Kidney (tissue), 14 donors: ENCODE measurements around the gene SLC6A3. TPM values are rescaled to one million over a fixed set of nuclear protein-coding genes. Genes with fewer than 3 reads are reported as not detected.

ENCODE experiments used
- DNase-seq, 5 donors: peaks; one replicate each; pipeline ENCODE4 v3.0.0-alpha.2; 2013 to 2020
- FAIRE-seq: peaks from 2 replicates; lab custom pipeline; 2012; peaks lifted over from hg19 to GRCh38; lab: Jason Lieb, UNC
- H3K27ac ChIP-seq, 2 donors: one replicate each; pipeline ENCODE4 v1.7.0; 2013; ENCODE audit warnings: low read depth in 2 of 2, low read length in 2 of 2, inconsistent platforms in 1 of 2
- H3K27me3 ChIP-seq: one replicate; pipeline ENCODE4 v1.7.1; 2013; ENCODE audit warnings: low read length, inconsistent platforms; ENCODE audit not compliant: control insufficient read depth, insufficient read depth
- H3K36me3 ChIP-seq, 3 donors: one replicate each; pipeline versions ENCODE4 v1.7.0 to v1.7.1; 2013; ENCODE audit warnings: low read length in 3 of 3, control low read depth in 1 of 3, inconsistent platforms in 1 of 3; ENCODE audit not compliant: insufficient read depth in 3 of 3, control insufficient read depth in 2 of 3
- H3K4me1 ChIP-seq, 3 donors: one replicate each; pipeline versions ENCODE4 v1.7.0 to v1.7.1; 2013; ENCODE audit warnings: low read length in 3 of 3, inconsistent platforms in 1 of 3, low read depth in 1 of 3; ENCODE audit not compliant: control insufficient read depth in 2 of 3, insufficient read depth in 2 of 3
- H3K4me3 ChIP-seq, 3 donors: one replicate each; pipeline versions ENCODE4 v1.7.0 to v1.8.1; 2013; ENCODE audit warnings: low read length in 3 of 3, control low read depth in 1 of 3, inconsistent platforms in 1 of 3
- H3K9ac ChIP-seq, 3 donors: one replicate each; pipeline versions ENCODE4 v1.7.0 to v1.7.1; 2013; ENCODE audit warnings: low read length in 3 of 3, control low read depth in 1 of 3, inconsistent platforms in 1 of 3
- H3K9me3 ChIP-seq, 3 donors: one replicate each; pipeline versions ENCODE4 v1.7.0 to v1.7.1; 2013; ENCODE audit warnings: low read length in 3 of 3, control low read depth in 1 of 3, inconsistent platforms in 1 of 3; ENCODE audit not compliant: control insufficient read depth in 2 of 3, insufficient read depth in 1 of 3
- intact Hi-C: fragments of 100-400 bp; cut with DNase I; formaldehyde crosslinking; loops from one replicate; pipeline ENCODE4 v1.11.1; 2022
- polyA plus RNA-seq: library from polyadenylated mRNA; stranded (reverse); fragments of 350-450 nt; fragmentation: Illumina TruSeq; extraction: RNeasy Lipid Tissue Mini Kit (QIAGEN cat#74804); gene quantifications from one replicate; pipeline ENCODE4 v1.2.3, GENCODE V29; 2014; ENCODE audit warnings: low read depth, low replicate concordance; ENCODE audit not compliant: insufficient read depth
- total RNA-seq: library from RNA; stranded (reverse); fragmentation: NEBNext Ultra II Directional; extraction: Animal tissue kit (Norgen Biotek cat#: 25700); gene quantifications from one replicate; pipeline ENCODE4 v1.2.1, GENCODE V29; 2021
- TF ChIP-seq, protein P1 (sequence below): IDR thresholded peaks from 3 replicates; pipeline ENCODE4 v1.5.1; 2012; ENCODE audit warnings: mild to moderate bottlenecking, moderate library complexity, borderline replicate concordance; ENCODE audit not compliant: insufficient read depth; ENCODE audit errors: extremely low read depth
- donor health status: control.
- donor health status: control.
- donor health status: control.
- donor health status: control.
- donor health status: control.
- donor health status: DM: yes; HTN: yes; CAD: no.
- donor health status: Normal renal cell carcinoma (clear cell type).

SLC6A3 gene
- total and polyA plus RNA-seq, 2 donors from 2014 or later, result 0.09 to 0.54 TPM

DNA sequence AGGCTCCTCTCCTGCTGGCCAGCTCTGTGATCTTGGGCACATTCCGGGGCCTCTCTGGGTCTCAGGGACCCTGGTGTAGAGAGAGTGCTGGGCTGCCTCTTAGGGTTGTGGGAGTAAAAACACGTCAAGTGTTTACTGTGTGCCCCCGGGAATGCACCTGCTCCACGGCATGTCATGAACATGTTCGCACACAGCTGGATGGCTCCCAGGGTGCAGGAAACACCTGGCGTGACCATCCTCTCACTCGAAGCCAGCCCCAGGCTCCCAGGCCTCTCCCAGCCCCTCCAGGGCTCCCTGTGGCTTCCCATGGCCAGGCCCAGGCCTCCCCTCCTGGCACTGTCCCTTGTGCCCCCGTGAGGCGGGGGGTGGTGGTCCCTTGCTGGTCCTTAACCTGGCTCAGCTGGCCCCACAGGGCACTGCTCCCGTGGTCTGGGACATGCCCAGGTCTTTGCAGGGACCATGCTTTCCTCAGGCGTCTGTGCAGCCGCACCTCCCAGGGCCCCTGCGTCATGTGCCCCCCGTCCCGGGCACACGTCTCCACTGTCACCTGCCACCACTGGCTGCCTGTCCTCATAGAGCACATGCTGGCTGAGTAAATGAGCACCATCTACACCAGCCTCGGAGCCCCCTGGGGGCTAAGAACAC lies 44.9 kb downstream of the SLC6A3 start:
- TF ChIP-seq, protein P1, sequence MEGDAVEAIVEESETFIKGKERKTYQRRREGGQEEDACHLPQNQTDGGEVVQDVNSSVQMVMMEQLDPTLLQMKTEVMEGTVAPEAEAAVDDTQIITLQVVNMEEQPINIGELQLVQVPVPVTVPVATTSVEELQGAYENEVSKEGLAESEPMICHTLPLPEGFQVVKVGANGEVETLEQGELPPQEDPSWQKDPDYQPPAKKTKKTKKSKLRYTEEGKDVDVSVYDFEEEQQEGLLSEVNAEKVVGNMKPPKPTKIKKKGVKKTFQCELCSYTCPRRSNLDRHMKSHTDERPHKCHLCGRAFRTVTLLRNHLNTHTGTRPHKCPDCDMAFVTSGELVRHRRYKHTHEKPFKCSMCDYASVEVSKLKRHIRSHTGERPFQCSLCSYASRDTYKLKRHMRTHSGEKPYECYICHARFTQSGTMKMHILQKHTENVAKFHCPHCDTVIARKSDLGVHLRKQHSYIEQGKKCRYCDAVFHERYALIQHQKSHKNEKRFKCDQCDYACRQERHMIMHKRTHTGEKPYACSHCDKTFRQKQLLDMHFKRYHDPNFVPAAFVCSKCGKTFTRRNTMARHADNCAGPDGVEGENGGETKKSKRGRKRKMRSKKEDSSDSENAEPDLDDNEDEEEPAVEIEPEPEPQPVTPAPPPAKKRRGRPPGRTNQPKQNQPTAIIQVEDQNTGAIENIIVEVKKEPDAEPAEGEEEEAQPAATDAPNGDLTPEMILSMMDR, result no peak
- H3K36me3 ChIP-seq, result no peaks in the 10 kb centered on the region
- no peaks in the 10 kb centered on the region for H3K27me3 ChIP-seq
- FAIRE-seq (no peak), DNase-seq (no peak)
- no peak overlapping the region for H3K9ac ChIP-seq
- intact Hi-C loops, result no loop called here
- H3K4me3 ChIP-seq, result no peak overlapping the region
- H3K9me3 ChIP-seq, result no peaks in the 10 kb centered on the region
- no peak overlapping the region for H3K27ac ChIP-seq
- H3K4me1 ChIP-seq, result no peaks in the 10 kb centered on the region

DNA sequence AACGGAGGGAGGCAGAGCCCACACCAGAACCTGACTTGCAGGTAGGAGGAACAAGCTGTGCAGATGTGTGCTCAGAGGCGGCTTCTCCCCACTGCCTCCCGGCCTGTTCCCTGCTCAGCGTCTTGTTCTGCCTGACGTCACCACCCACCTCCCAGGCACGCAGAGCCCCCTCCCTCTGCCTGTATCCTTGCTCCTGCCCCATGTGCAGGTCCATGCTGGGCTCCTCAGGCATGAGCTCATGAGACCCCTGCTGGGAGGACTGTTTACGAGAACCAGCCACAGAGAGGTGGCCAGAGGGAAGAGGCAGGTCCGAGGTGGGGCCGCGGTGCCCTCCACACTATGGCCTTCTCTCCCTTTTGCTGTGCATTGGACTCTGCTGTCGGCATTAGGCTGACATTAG lies 45.5 kb downstream of the SLC6A3 start:
- no peak for FAIRE-seq
- Histone ChIP-seq H3K27ac (no peak overlapping the region), H3K9ac (no peak overlapping the region), H3K27me3 (no peaks in the 10 kb centered on the region), H3K9me3 (no peaks in the 10 kb centered on the region), H3K4me3 (no peak overlapping the region), H3K36me3 (no peaks in the 10 kb centered on the region), H3K4me1 (no peaks in the 10 kb centered on the region)
- no peak for DNase-seq
- intact Hi-C loops, result no loop called here
- TF ChIP-seq, protein P1, result no peak

DNA sequence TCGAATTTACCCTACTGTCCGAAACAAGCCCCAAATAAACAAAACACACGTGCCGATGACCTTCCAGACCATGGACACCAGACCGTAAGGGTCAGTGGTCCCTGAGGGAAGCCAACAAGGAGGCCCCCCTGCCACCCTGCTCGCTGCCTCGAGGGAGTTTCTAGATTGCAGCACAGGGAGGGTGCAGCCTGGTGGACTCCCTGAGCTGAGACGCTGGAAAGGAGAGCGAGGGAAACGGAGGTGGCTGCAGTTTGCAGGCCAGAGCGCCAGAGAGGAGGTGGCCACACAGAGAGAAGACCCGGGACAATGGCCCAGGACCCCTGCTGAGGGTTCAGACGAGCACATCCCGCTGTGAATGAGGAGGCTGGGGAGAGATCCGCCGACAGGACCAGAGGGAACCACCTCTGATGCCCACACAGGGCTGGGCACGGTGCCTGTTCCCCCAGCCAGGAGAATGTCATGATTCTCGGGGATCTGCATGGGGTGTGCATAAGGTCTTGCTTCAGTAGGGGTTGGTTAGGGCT lies 48.9 kb downstream of the SLC6A3 start:
- TF ChIP-seq, protein P1, result no peak
- Histone ChIP-seq H3K27ac (no peak overlapping the region), H3K9me3 (no peaks in the 10 kb centered on the region), H3K4me3 (no peak overlapping the region), H3K27me3 (no peaks in the 10 kb centered on the region), H3K36me3 (no peaks in the 10 kb centered on the region), H3K4me1 (no peaks in the 10 kb centered on the region), H3K9ac (no peak overlapping the region)
- intact Hi-C loops, result no loop called here
- FAIRE-seq, result no peak
- DNase-seq, result peak in 1 of 5 donors; percentile 33
